Left renal cortex interstitium (tissue), 4 donors: ENCODE data around the gene INPP4A. TPM values are rescaled to one million over a fixed set of nuclear protein-coding genes. Genes with fewer than 3 reads are reported as not detected.

Experiments used
- DNase-seq, 4 donors: peaks; one replicate each; pipeline ENCODE4 v3.0.0-alpha.2; 2013; ENCODE audit warnings: low read depth in 4 of 4, low spot score in 2 of 4, missing footprints in 1 of 4
- polyA plus RNA-seq, 4 donors: library from polyadenylated mRNA; unstranded; fragments of 120-200 nt; gene quantifications; one replicate each; pipeline ENCODE4 v1.2.1, GENCODE V29; 2013; ENCODE audit not compliant: insufficient read length in 4 of 4

The INPP4A gene
- polyA plus RNA-seq, 4 donors: 17.4 to 27.6 (median 20.5) TPM

GRCh38 chr2:98459496-98460175 lies 15.0 kb downstream of the INPP4A start:
- no peak for DNase-seq

GRCh38 chr2:98460573-98461497 lies 16.2 kb downstream of the INPP4A start:
- DNase-seq: no peak

GRCh38 chr2:98461498-98462049 lies 16.9 kb downstream of the INPP4A start:
- no peak for DNase-seq

GRCh38 chr2:98463081-98463481 lies 18.4 kb downstream of the INPP4A start:
- no peak for DNase-seq

- no peak for DNase-seq
Observed at GRCh38 chr2:98463551-98463971, 18.9 kb downstream of the INPP4A start.

GRCh38 chr2:98463988-98464771 lies 19.5 kb downstream of the INPP4A start:
- DNase-seq: no peak

GRCh38 chr2:98464772-98465310 lies 20.2 kb downstream of the INPP4A start:
- DNase-seq: no peak

- no peak for DNase-seq
Observed at GRCh38 chr2:98465456-98466226, 21.0 kb downstream of the INPP4A start.

- DNase-seq: no peak
Observed at GRCh38 chr2:98467082-98467536, 22.5 kb downstream of the INPP4A start.

- DNase-seq: no peak
Observed at GRCh38 chr2:98467652-98468051, 23.0 kb downstream of the INPP4A start.

- DNase-seq: no peak
Observed at GRCh38 chr2:98468621-98469236, 24.1 kb downstream of the INPP4A start.

- no peak for DNase-seq
Observed at GRCh38 chr2:98469862-98470544, 25.3 kb downstream of the INPP4A start.

- DNase-seq: no peak
Observed at GRCh38 chr2:98470851-98471255, 26.2 kb downstream of the INPP4A start.

GRCh38 chr2:98471402-98472131 lies 26.9 kb downstream of the INPP4A start:
- no peak for DNase-seq

- DNase-seq: no peak
Observed at GRCh38 chr2:98472132-98472650, 27.5 kb downstream of the INPP4A start.

GRCh38 chr2:98472961-98473746 lies 28.5 kb downstream of the INPP4A start:
- DNase-seq: no peak
